IPS DF 4.7 (cell line): Measurements from ENCODE around the gene ETF1.

Source experiments
- DNase-seq: peaks from one replicate; pipeline ENCODE4 v3.0.0-alpha.2; 2013; ENCODE audit warnings: low spot score; ENCODE audit errors: extremely low read depth

The ETF1 gene

DNA sequence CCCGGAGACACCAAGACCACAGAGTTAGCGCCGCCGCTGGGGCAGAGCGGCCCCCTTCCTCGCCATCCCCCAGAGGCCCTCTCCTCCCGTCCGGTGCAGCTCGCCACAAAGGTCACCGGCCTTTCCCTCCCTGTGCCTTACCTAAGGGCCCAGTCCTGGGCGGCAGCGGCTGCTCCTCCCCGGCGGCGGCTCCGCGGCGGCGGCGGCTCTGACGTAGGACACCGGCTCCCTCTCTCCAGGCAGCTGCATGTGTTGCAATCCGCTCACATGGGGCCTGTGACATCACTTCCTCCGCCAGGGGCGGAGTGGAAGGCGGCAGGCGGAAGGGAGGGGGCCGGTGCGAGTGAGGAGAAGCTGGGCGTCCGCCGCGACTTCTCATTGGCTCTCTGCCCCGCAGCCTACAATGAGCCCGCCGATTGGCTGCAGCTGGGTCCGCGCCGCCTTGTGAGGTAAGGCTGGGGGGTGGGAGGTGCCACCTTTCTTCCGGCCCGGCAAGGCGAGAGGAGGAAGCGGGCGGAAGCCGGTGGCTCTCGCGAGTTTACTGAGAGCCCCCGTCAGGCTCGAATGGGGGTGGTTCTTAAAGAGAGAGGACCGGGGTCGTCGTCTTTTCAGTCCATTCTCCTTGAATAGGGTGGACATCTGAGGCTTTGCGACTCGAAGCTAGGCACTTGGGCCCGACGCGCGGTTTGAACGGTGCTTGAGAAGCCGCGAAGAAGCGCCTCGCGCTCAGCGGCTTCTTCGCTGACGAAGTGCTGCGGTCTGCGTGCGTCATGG lies at the start of gene ETF1:
TSS of gene ETF1 (minus strand) at position 281 of the 774 bp plus-strand sequence. CDS start 318 bp downstream, outside the sequence.
- peak; percentile 78 for DNase-seq

GRCh38 chr5:138588013-138588788 lies 45.2 kb upstream of the ETF1 start:
- no peak for DNase-seq

DNA sequence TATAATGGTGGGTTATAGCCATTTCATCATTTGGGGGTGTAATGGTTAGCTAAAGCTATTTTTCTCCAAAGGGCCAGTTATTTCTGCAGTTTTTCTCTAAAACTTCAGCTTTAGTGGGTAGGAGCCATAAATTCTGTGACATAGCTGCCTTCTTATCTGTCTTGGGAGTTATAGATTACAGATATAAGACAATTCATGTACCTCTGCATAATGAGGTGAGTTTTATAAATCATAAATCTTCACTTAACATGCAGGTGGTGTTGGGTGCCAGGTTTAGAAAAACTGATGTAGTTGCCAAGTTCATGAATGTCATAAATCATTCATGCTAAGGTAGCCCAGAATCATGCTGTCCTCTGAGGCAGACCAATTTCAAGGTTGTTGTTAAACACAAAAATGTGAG lies 42.1 kb upstream of the ETF1 start:
- DNase-seq, result no peak

GRCh38 chr5:138583984-138584637 lies 41.1 kb upstream of the ETF1 start:
- no peak for DNase-seq

DNA sequence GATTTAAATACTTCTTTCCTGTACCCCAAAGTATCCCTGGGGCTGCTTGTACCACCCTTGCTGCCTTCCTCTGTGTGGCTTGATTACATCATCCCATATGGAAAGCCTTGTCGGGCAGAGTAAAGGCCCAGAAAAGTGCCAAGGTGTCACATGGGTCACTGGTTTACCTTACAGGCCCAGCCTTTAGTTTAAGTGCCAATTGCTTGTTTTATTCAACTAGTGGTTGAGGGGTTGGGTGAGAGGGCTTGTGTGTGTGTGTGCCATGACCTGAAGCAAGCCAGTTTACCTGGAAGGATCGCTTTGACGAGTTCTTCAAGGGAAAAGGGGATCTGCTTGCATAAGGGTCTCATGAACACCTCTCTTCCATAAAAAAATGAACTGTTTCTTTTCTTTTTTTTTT lies 39.9 kb upstream of the ETF1 start:
- DNase-seq, result no peak

GRCh38 chr5:138580777-138581176 lies 37.7 kb upstream of the ETF1 start:
- no peak for DNase-seq

DNA sequence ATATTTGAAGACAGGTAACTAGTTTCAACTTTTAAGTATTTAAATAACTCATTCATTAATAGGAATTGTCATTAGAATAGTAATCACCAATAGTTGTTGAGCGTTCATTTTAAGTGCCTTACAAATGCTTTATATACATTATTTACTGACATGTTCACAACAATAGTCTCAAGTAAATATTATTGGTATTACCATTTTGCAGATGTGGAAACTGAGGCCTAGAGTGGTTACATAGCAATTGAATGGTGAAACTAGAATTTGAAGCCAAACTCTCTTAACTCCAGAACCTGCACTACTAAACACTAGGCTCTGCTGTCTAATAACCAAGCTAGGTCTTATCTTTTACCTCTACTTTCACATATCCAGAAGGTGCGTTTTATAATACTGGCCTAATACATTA lies 37.0 kb upstream of the ETF1 start:
- DNase-seq, result no peak

DNA sequence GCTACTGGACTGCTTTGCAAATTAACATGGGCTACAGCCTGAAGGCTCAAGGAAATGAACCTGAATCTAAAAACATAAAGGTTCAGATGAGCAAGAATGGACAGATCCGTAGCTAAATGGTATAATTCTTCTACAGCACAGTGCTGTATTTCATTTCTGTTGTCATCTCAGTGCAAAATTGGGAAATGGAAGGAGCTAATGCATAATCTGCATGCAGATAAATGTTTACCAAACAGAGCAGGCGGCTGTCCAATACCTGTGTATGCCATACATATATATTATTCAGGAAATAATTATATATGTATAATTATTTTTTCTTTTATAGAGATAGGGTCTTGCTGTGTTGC lies 36.5 kb upstream of the ETF1 start:
- DNase-seq, result no peak

DNA sequence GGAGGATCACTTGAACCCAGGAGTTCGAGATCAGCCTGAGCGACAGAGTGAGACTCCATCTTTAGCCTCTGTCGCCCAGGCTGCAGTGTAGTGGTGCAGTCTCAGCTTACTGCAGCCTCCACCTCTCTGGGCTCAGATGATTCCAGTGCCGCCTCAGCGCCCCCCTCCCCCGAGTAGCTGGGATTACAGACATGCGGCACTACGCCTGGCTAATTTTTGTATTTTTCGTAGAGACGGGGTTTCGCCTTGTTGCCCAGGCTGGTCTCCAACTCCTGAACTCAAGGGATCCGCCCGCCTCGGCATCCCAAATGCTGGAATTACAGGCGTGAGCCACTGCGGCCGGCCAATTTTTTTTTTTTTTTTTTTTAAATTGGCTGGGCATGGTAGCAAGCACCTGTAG lies 34.4 kb upstream of the ETF1 start:
- no peak for DNase-seq

- DNase-seq, result peak; percentile 96
Measured at GRCh38 chr5:138575194-138576015, 32.4 kb upstream of the ETF1 start, which contains the start of gene HSPA9. Gene HSPA9 (minus strand): TSS chr5:138575401. CDS start chr5:138575318, 83 bp downstream.

- no peak for DNase-seq
Measured at GRCh38 chr5:138574744-138575193, 31.7 kb upstream of the ETF1 start.

DNA sequence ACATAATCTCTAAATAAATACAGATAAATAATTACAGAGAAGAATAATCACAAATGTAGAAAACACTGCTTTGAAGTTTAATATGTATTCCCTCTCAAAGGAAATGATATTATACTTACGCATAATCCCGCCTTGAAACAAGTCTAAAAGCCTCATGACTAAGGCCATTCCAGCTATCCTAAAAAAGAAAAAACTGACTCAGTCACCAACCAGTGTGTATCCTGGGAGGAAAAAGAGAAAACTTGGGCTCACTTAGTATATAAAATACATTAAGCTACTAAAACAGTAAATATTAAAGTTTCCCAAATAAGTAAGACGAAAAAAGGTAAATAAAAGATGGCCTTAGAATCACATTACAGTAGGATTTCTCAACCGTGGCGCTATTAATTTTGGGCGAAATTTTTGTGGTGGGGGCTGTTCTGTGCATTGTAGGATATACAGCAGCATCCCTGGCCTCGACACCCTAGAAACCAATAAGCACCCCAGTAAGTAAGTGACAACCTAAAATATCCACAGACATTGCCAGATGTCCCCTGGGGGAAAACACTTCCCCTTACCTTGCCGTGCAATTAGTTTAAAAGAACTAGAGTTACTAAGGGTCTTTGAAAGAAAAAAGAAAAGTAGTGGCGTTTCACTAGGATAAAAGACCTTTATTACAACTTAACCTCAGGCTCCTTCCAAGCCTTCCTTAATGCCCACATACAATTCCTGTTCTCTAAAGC lies 31.1 kb upstream of the ETF1 start:
- no peak for DNase-seq

GRCh38 chr5:138573223-138573622 lies 30.2 kb upstream of the ETF1 start:
- DNase-seq, result no peak

DNA sequence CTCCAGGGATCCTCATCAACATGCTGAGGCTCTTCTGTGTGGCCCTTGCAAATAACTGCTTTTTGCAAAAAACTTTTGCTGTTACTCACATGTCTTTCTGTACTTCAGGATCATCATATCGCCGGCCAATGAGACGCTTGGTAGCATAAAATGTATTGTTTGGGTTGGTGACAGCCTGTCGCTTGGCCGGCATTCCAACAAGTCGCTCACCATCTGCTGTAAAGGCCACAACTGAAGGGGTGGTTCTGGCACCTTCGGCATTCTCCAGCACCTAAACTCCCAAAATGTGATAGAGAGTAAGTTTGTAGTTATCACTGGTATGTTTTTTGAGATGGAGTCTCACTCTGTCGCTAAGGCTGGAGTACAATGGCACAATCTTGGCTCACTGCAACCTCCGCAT lies 27.8 kb upstream of the ETF1 start:
- no peak for DNase-seq

- DNase-seq, result no peak
Measured at GRCh38 chr5:138569782-138570181, 26.7 kb upstream of the ETF1 start.

- no peak for DNase-seq
Measured at GRCh38 chr5:138568061-138568824, 25.2 kb upstream of the ETF1 start.

DNA sequence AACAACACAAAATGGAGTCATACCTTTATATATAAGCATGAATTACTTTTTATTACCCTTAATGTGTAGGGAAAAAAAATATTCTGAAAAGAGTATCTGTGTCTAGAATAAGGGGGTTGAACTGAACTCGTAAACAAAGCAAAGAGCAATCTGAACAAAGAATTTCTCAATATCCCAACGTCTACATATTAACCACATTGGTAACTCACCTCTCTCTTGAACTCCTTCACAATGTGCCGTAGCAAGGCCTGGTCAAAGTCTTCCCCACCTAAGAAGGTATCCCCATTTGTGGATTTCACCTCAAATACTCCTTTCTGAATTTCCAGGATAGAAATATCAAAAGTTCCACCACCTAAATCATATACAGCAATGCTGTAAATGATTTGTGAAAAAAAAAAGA lies 23.8 kb upstream of the ETF1 start:
- DNase-seq, result no peak

GRCh38 chr5:138565100-138565821 lies 22.2 kb upstream of the ETF1 start:
- DNase-seq, result no peak

DNA sequence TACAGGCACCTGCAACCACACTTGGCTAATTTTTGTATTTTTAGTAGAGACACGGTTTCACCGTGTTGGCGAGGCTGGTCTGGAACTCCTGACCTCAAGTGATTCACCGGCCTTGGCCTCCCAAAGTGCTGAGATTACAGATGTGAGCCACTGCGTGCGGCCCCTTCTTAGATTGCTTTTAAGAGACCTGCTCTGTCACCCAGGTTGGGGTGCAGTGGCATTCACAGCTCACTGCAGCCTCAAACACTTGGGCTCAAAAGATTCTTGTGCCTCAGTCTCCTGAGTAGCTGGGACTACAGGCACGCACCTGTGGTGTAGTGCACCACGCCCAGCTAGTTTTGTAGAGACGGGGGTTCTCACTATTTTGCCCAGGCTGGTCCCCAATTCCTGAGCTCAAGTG lies 21.2 kb upstream of the ETF1 start:
- DNase-seq, result no peak
